HepG2 (cell line): ENCODE results near the gene GRAMD1A. TPM values are rescaled to one million over a fixed set of nuclear protein-coding genes. Genes with fewer than 3 reads are reported as not detected.

ENCODE experiments used
- EP300 ChIP-seq, 3 experiments: sonication (generic) in 1 of 3; formaldehyde crosslinking in 1 of 3; IDR thresholded peaks; 2 replicates each; pipeline versions ENCODE4 v1.5.1 to v1.6.1; 2011 to 2020; ENCODE audit warnings: low read depth in 2 of 3, low read length in 2 of 3, borderline replicate concordance in 1 of 3, improper control_type of control experiment in 1 of 3, mild to moderate bottlenecking in 1 of 3, missing genetic modification reagents in 1 of 3, moderate library complexity in 1 of 3
- PITX1 ChIP-seq: sonication (generic); formaldehyde crosslinking; IDR thresholded peaks from 2 replicates; pipeline ENCODE4 v1.5.1; 2020; ENCODE audit warnings: mild to moderate bottlenecking, missing genetic modification reagents
- POLR2G ChIP-seq: fragments of 200-400 bp; formaldehyde crosslinking; IDR thresholded peaks from 2 replicates; pipeline ENCODE4 v1.6.1; 2018; ENCODE audit warnings: mild to moderate bottlenecking, low read depth, low read length, moderate library complexity
- SUZ12 ChIP-seq: fragments of 150-350 bp; IDR thresholded peaks from 2 replicates; pipeline ENCODE4 v1.6.1; 2014; ENCODE audit warnings: low read depth, low read length
- ZIK1 ChIP-seq: sonication (generic); formaldehyde crosslinking; IDR thresholded peaks from 2 replicates; pipeline ENCODE4 v1.5.0; 2020; ENCODE audit warnings: mild to moderate bottlenecking, low read depth, missing genetic modification reagents, borderline replicate concordance
- polyA plus RNA-seq, 8 experiments: library from polyadenylated mRNA; depleted of rRNA in 3 of 8; stranded (reverse) in 7 of 8; unstranded in 1 of 8; fragments of >200 nt; fragmentation: Illumina TruSeq in 4 of 8; extraction: Trizol in 4 of 8; gene quantifications; 2 replicates each; pipeline versions ENCODE4 v1.2.1 to v1.2.3, GENCODE V29; 2011 to 2016; ENCODE audit warnings: low read depth in 4 of 8, missing spikeins in 1 of 8, mixed read lengths in 1 of 8; ENCODE audit not compliant: insufficient read depth in 1 of 8
- total RNA-seq, 5 experiments: library from RNA; depleted of rRNA; stranded (reverse); fragments of >200 nt; fragmentation: Illumina TruSeq; extraction: Trizol; gene quantifications; 2 replicates each; pipeline ENCODE4 v1.2.3, GENCODE V29; 2016; ENCODE audit warnings: low read depth in 1 of 5
- TF ChIP-seq, protein P1 (sequence below): sonication (generic); formaldehyde crosslinking; IDR thresholded peaks from 2 replicates; pipeline ENCODE4 v1.4.0; 2020; ENCODE audit warnings: missing genetic modification reagents, borderline replicate concordance
- TF ChIP-seq, protein P2 (sequence below): sonication (generic); formaldehyde crosslinking; IDR thresholded peaks from 2 replicates; pipeline ENCODE4 v1.4.0; 2020; ENCODE audit warnings: missing genetic modification reagents, mild to moderate bottlenecking, borderline replicate concordance
- TF ChIP-seq, protein P3 (sequence below): sonication (generic); formaldehyde crosslinking; IDR thresholded peaks from 2 replicates; pipeline ENCODE4 v1.4.0; 2020; ENCODE audit warnings: missing genetic modification reagents
- TF ChIP-seq, protein P4 (sequence below): IDR thresholded peaks from 2 replicates; pipeline ENCODE4 v1.6.1; 2012; ENCODE audit warnings: inconsistent platforms

GRAMD1A gene
- total and polyA plus RNA-seq, 2 of the 13 experiments (the other 11 are each of a cell fraction or from before 2014, with no cell fraction given), result 14.7 to 181 TPM

DNA sequence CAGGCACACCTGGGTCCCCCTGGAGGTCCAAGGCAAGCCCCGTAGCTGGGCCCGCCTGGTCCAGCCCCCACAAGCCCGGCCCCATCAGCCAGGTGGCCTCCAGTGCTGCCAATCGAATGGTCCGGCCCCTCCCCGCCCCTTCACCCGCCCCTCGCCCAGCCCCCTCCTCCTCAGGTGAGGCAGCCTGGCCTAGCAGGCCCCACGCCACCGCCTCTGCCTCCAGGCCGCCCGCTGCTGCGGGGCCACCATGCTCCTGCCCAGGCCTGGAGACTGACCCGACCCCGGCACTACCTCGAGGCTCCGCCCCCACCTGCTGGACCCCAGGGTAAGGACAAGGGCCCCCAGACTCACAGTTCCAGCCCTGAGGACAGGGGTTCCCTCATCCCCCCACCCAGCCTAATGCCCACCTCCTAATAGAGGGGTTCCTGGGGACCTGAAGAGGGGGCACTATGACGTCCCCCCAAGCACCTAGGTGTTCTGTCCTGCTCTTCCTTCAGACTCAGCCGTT lies 41.5 kb downstream of the GRAMD1A start, which contains the start of gene HPN (continued):
- TF ChIP-seq, protein P1, sequence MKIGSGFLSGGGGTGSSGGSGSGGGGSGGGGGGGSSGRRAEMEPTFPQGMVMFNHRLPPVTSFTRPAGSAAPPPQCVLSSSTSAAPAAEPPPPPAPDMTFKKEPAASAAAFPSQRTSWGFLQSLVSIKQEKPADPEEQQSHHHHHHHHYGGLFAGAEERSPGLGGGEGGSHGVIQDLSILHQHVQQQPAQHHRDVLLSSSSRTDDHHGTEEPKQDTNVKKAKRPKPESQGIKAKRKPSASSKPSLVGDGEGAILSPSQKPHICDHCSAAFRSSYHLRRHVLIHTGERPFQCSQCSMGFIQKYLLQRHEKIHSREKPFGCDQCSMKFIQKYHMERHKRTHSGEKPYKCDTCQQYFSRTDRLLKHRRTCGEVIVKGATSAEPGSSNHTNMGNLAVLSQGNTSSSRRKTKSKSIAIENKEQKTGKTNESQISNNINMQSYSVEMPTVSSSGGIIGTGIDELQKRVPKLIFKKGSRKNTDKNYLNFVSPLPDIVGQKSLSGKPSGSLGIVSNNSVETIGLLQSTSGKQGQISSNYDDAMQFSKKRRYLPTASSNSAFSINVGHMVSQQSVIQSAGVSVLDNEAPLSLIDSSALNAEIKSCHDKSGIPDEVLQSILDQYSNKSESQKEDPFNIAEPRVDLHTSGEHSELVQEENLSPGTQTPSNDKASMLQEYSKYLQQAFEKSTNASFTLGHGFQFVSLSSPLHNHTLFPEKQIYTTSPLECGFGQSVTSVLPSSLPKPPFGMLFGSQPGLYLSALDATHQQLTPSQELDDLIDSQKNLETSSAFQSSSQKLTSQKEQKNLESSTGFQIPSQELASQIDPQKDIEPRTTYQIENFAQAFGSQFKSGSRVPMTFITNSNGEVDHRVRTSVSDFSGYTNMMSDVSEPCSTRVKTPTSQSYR (CRISPR knock-in tag), result peak; percentile 69
- TF ChIP-seq, protein P2, sequence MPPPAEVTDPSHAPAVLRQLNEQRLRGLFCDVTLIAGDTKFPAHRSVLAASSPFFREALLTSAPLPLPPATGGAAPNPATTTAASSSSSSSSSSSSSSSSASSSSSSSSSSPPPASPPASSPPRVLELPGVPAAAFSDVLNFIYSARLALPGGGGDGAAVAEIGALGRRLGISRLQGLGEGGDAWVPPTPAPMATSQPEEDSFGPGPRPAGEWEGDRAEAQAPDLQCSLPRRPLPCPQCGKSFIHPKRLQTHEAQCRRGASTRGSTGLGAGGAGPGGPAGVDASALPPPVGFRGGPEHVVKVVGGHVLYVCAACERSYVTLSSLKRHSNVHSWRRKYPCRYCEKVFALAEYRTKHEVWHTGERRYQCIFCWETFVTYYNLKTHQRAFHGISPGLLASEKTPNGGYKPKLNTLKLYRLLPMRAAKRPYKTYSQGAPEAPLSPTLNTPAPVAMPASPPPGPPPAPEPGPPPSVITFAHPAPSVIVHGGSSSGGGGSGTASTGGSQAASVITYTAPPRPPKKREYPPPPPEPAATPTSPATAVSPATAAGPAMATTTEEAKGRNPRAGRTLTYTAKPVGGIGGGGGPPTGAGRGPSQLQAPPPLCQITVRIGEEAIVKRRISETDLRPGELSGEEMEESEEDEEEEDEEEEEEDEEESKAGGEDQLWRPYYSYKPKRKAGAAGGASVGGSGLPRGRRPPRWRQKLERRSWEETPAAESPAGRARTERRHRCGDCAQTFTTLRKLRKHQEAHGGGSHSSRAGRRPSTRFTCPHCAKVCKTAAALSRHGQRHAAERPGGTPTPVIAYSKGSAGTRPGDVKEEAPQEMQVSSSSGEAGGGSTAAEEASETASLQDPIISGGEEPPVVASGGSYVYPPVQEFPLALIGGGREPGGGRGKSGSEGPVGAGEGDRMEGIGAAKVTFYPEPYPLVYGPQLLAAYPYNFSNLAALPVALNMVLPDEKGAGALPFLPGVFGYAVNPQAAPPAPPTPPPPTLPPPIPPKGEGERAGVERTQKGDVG (CRISPR knock-in tag), result no peak
- TF ChIP-seq, protein P3, sequence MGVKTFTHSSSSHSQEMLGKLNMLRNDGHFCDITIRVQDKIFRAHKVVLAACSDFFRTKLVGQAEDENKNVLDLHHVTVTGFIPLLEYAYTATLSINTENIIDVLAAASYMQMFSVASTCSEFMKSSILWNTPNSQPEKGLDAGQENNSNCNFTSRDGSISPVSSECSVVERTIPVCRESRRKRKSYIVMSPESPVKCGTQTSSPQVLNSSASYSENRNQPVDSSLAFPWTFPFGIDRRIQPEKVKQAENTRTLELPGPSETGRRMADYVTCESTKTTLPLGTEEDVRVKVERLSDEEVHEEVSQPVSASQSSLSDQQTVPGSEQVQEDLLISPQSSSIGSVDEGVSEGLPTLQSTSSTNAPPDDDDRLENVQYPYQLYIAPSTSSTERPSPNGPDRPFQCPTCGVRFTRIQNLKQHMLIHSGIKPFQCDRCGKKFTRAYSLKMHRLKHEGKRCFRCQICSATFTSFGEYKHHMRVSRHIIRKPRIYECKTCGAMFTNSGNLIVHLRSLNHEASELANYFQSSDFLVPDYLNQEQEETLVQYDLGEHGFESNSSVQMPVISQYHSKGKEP, result no peak
- TF ChIP-seq ZIK1 (CRISPR knock-in tag) (no peak), POLR2G (peak; percentile 76; the same call in 1 of the 2 replicates), SUZ12 (no peak), PITX1 (CRISPR knock-in tag) (peak; percentile 14; the same call in 1 of the 2 replicates), EP300 (IDR thresholded peaks at IDR 0.05; ENCODE audit: low read depth in 2 of 2, low read length in 2 of 2) (no peak), EP300 (CRISPR knock-in tag; IDR thresholded peaks at IDR 0.05; ENCODE audit: borderline replicate concordance) (no peak)
- TF ChIP-seq, protein P4, sequence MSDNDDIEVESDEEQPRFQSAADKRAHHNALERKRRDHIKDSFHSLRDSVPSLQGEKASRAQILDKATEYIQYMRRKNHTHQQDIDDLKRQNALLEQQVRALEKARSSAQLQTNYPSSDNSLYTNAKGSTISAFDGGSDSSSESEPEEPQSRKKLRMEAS, result peak; percentile 67; the same call in 1 of the 2 replicates
